ENCODE data around the gene TXNRD2.
"Not testable (repeated sequence)": the region's sequence is repeated elsewhere in the genome, so short reads cannot be mapped to it uniquely, and the experiment has no call there.

The TXNRD2 gene

GRCh38 chr22:19887256-19887985 is 54.2 kb downstream of the TXNRD2 start:
- DNase-seq (ENCODE audit: low spot score) = no peak
- TF ChIP-seq, protein P1, sequence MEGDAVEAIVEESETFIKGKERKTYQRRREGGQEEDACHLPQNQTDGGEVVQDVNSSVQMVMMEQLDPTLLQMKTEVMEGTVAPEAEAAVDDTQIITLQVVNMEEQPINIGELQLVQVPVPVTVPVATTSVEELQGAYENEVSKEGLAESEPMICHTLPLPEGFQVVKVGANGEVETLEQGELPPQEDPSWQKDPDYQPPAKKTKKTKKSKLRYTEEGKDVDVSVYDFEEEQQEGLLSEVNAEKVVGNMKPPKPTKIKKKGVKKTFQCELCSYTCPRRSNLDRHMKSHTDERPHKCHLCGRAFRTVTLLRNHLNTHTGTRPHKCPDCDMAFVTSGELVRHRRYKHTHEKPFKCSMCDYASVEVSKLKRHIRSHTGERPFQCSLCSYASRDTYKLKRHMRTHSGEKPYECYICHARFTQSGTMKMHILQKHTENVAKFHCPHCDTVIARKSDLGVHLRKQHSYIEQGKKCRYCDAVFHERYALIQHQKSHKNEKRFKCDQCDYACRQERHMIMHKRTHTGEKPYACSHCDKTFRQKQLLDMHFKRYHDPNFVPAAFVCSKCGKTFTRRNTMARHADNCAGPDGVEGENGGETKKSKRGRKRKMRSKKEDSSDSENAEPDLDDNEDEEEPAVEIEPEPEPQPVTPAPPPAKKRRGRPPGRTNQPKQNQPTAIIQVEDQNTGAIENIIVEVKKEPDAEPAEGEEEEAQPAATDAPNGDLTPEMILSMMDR (IDR thresholded peaks at IDR 0.05; ENCODE audit: borderline replicate concordance, control extremely low read depth, extremely low read depth, insufficient read depth, missing control alignments) = no peak
- in situ Hi-C loops (cut with MboI; ENCODE audit: low sequenced_read_pairs, unreplicated experiment) = no loop called here

GRCh38 chr22:19886605-19887255 is 54.9 kb downstream of the TXNRD2 start:
- no peak for DNase-seq (ENCODE audit: low spot score)
- in situ Hi-C loops (cut with MboI; ENCODE audit: low sequenced_read_pairs, unreplicated experiment) = no loop called here
- TF ChIP-seq, protein P1 (IDR thresholded peaks at IDR 0.05; ENCODE audit: borderline replicate concordance, control extremely low read depth, extremely low read depth, insufficient read depth, missing control alignments) = no peak

- TF ChIP-seq, protein P1 (IDR thresholded peaks at IDR 0.05; ENCODE audit: borderline replicate concordance, control extremely low read depth, extremely low read depth, insufficient read depth, missing control alignments) = no peak
- DNase-seq (ENCODE audit: low spot score) = no peak
- in situ Hi-C loops (cut with MboI; ENCODE audit: low sequenced_read_pairs, unreplicated experiment) = no loop called here
Measured at GRCh38 chr22:19885841-19886592, 55.6 kb downstream of the TXNRD2 start.

DNA sequence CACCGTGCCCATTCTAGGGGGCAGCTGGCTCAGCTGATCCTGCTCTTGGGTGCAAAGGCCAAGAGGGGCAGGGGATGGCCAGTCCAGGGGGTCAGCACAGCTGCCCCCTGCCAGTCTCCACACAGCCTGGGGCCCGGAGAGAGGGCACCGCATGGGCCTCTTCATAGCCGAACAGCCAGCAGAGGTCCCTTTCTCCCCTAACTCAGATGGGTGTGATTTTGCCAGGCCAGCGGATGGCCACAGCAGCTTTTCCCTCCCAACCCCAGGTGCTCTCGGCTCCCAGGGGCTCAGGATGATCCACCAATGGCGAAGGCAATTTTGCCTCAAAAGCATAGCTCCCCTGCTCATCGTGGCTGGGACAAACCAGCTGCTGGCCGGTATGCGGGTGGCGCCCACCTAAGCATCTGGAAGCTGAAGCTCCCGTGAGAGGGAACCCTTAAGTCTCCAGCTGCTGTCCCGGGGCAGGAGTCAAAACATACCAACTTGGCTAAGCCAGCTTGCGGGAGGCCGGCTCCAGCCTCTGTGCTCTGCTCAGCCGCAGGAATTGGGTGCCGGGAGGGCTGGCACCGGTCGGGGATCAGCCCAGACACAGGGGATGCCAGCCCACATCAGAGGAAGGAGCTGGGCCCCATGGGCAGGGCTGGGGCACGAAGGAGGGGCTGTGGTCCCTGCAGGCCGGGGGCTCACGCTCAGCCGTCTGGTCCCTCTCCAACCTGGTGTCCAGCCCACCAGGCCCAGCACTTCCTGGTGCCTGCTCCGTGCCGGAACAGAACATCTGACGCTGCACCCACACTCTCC is 56.5 kb downstream of the TXNRD2 start:
- DNase-seq (ENCODE audit: low spot score) = no peak
- in situ Hi-C loops (cut with MboI; ENCODE audit: low sequenced_read_pairs, unreplicated experiment) = no loop called here
- TF ChIP-seq, protein P1 (IDR thresholded peaks at IDR 0.05; ENCODE audit: borderline replicate concordance, control extremely low read depth, extremely low read depth, insufficient read depth, missing control alignments) = no peak

GRCh38 chr22:19884161-19884953 is 57.3 kb downstream of the TXNRD2 start:
- TF ChIP-seq, protein P1 (IDR thresholded peaks at IDR 0.05; ENCODE audit: borderline replicate concordance, control extremely low read depth, extremely low read depth, insufficient read depth, missing control alignments) = no peak
- no peak for DNase-seq (ENCODE audit: low spot score)
- in situ Hi-C loops (cut with MboI; ENCODE audit: low sequenced_read_pairs, unreplicated experiment) = no loop called here

GRCh38 chr22:19883446-19883845 is 58.2 kb downstream of the TXNRD2 start:
- DNase-seq (ENCODE audit: low spot score); in situ Hi-C loops (cut with MboI; ENCODE audit: low sequenced_read_pairs, unreplicated experiment): not testable (repeated sequence)
